ENCODE results near the gene SPTB. TPM values are rescaled to one million over a fixed set of nuclear protein-coding genes. Genes with fewer than 3 reads are reported as not detected.

SPTB gene
- total RNA-seq, 1 donor from 2014 or later: 3.0 TPM

DNA sequence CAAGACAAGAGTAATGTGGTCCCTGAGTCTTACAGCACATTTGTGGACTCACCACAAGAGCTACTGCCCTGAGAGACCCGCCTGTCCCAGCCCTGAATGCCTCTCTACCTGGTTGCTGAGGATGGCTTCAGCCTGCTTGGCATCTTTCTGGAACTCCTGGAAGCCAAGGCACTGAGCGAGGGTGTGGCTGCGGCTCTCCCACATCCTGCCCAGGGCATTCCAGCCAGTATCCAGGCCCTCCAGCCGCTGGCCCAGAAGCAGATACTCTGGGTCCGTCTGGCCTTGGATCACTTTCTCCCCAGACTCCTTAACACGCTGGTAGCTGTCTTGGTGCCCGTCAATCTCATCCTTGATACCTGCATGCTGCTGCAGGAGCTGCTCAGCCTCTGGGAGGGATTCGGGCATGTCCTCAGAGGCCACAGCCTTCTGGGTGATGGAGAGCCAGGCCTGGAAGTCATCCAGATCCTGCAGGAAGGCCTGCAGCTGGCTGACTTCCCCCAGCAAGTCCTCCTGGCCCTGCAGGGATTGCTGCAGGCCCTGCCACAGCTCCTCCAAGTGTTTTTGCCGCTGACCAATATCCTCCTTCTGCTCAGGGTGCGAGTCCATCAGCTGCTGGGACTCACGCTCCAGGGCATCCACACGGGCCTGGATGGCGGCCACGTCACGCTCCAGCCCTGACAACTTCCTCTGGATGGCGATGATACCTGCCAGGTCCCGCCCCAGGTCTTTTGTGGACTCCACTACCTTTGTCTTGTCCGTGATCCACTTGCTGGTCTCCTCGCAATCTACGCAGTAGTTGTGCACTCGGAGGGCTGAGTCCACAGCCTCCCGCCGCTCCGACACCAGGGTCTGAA is 93.2 kb downstream of the SPTB start:
- H3K27ac ChIP-seq: no peak overlapping the region
- no peaks in the 10 kb centered on the region for H3K36me3 ChIP-seq
- intact Hi-C loops (cut with DNase I): no loop called here
- ATAC-seq (no peak), DNase-seq (no peak)
- TF ChIP-seq, protein P1, sequence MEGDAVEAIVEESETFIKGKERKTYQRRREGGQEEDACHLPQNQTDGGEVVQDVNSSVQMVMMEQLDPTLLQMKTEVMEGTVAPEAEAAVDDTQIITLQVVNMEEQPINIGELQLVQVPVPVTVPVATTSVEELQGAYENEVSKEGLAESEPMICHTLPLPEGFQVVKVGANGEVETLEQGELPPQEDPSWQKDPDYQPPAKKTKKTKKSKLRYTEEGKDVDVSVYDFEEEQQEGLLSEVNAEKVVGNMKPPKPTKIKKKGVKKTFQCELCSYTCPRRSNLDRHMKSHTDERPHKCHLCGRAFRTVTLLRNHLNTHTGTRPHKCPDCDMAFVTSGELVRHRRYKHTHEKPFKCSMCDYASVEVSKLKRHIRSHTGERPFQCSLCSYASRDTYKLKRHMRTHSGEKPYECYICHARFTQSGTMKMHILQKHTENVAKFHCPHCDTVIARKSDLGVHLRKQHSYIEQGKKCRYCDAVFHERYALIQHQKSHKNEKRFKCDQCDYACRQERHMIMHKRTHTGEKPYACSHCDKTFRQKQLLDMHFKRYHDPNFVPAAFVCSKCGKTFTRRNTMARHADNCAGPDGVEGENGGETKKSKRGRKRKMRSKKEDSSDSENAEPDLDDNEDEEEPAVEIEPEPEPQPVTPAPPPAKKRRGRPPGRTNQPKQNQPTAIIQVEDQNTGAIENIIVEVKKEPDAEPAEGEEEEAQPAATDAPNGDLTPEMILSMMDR (IDR thresholded peaks at IDR 0.05): no peak
- no peaks in the 10 kb centered on the region for H3K9me3 ChIP-seq
- no peaks in the 10 kb centered on the region for H3K4me1 ChIP-seq
- no peaks in the 10 kb centered on the region for H3K27me3 ChIP-seq
- H3K4me3 ChIP-seq: no peak overlapping the region

DNA sequence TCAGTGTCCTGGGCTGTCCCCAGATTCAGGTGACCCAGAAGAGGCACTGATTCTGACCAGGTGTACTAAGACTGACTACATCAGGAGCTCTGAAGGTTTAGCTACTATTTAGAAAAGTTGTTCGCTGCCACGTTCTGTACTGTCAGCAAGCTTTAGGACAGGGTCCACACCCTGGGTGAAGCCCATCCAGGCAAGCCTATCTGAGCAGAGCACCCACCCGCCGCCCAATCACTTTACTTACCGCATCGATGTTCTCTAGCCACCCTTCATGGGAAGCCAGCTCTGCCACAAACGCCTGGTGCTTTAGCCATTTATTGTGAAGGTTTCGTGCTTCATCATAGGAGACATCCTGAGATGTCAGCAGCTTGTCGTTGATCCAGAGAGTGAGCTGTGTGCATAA is 95.7 kb downstream of the SPTB start:
- no peaks in the 10 kb centered on the region for H3K4me1 ChIP-seq
- DNase-seq: no peak
- H3K27me3 ChIP-seq: no peaks in the 10 kb centered on the region
- TF ChIP-seq, protein P1 (IDR thresholded peaks at IDR 0.05): no peak
- intact Hi-C loops (cut with DNase I): no loop called here
- no peaks in the 10 kb centered on the region for H3K9me3 ChIP-seq
- no peak overlapping the region for H3K27ac ChIP-seq
- no peaks in the 10 kb centered on the region for H3K36me3 ChIP-seq
- ATAC-seq: no peak
- H3K4me3 ChIP-seq: no peak overlapping the region

DNA sequence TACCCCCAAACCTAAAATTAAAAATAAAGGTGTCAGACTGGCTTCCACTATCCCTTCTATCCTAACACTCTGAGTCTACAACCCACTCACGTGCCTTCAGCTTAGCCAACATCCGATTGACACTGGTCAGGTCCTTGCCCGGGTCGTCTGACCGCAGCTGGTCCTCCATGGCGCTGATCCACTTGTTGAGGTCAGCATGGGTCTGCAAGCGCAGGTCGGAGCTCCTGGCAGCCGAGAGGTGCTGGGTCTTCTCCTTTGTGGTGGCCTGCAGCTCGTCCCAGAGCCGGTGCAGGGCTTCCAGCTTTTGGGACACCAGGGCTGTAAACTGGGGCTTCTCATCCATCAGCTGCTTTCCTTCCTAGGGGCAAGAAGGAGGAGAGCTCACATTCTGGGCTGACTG is 97.5 kb downstream of the SPTB start:
- ATAC-seq (no peak), DNase-seq (no peak)
- H3K4me3 ChIP-seq: no peak overlapping the region
- H3K27me3 ChIP-seq: no peaks in the 10 kb centered on the region
- no peak overlapping the region for H3K27ac ChIP-seq
- no peaks in the 10 kb centered on the region for H3K9me3 ChIP-seq
- H3K36me3 ChIP-seq: no peaks in the 10 kb centered on the region
- no peaks in the 10 kb centered on the region for H3K4me1 ChIP-seq
- intact Hi-C loops (cut with DNase I): no loop called here
- TF ChIP-seq, protein P1 (IDR thresholded peaks at IDR 0.05): no peak

DNA sequence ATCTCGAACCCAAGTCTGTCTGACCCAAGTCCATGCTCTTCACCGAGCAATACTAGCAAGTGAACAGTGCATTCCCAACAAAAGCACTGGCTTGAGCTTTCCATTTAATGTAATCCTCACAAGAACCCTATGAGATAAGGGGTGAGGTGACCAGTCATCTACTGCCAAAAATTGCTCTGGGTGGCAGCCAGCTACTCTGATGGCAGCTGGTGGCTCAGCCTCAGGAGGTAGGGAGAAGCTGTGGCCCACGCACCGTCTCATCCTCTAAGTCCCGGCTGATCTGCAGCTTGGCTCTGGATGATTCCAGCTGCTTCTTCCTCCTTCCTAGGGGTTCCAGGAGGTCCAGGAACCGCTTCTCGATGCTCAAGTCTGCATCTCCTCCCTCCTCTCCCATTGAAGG is 100.2 kb downstream of the SPTB start:
- DNase-seq (no peak), ATAC-seq (no peak)
- intact Hi-C loops (cut with DNase I): no loop called here

DNA sequence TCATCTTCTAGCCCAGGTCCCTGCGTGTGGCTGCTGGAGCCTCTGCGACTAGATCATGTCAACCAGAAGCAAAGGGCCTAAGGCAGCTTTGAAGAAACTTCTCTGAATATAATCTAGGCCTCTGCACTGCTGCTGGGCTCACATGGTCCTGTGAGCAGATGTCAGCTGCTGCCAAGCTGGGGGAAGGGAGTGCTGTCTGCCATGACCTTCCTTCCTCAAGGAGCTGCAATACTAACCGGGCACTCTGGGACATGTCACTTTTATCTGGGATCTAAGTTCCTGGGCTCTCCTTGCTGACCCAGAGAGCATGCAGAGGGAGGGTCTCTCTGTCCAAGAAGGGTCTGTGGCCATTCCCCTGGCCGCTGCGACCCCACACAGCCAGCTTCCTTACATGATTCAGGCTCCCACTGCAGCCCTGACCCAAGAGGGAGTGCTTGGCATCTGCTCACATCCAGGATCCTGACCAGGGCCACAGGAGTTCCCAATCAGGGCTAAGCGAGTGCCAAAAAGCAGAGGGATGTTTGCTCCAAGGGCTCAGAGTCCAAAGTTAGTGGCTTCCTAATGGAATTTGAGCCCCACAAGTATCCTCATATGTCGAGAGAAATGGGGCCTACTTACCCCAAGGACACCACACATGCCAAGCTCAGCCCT is 101.5 kb downstream of the SPTB start:
- ATAC-seq: no peak
- intact Hi-C loops (cut with DNase I): no loop called here
- Histone ChIP-seq H3K27me3 (no peaks in the 10 kb centered on the region), H3K9me3 (no peaks in the 10 kb centered on the region), H3K36me3 (no peaks in the 10 kb centered on the region), H3K4me1 (no peaks in the 10 kb centered on the region), H3K27ac (no peak overlapping the region), H3K4me3 (no peak overlapping the region)
- TF ChIP-seq, protein P1 (IDR thresholded peaks at IDR 0.05): no peak
- no peak for DNase-seq

More for the DNA sequence above, 100.2 kb downstream of the SPTB start:
- Histone ChIP-seq H3K27me3 (no peaks in the 10 kb centered on the region), H3K4me3 (no peak overlapping the region), H3K9me3 (no peaks in the 10 kb centered on the region), H3K4me1 (no peaks in the 10 kb centered on the region), H3K36me3 (no peaks in the 10 kb centered on the region), H3K27ac (no peak overlapping the region)
- TF ChIP-seq, protein P1 (IDR thresholded peaks at IDR 0.05): no peak
